ENCODE data around the gene HIVEP1.
"Not testable (repeated sequence)": the region's sequence is repeated elsewhere in the genome, so short reads cannot be mapped to it uniquely, and the experiment has no call there.

The HIVEP1 gene

DNA sequence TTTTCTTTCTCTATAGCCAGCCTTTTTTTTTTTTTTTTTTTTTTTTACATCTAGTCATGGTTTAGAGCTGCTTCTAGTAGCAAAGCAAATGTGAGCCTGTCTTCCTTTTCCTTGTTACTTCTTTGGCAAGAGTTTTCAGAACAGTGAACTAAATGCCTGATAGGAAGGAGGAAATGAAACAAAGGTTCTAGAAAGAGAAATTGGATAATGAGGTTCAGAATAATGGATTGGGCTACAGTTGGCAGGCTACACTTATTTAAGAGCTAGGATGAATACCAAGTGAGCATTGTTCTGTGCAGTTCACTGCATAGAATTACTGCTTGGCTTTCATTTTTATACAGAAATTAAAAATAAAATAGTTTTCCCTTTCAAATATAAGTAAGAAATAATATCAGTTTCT, 78.6 kb downstream of the HIVEP1 start:
- DNase-seq: no peak

DNA sequence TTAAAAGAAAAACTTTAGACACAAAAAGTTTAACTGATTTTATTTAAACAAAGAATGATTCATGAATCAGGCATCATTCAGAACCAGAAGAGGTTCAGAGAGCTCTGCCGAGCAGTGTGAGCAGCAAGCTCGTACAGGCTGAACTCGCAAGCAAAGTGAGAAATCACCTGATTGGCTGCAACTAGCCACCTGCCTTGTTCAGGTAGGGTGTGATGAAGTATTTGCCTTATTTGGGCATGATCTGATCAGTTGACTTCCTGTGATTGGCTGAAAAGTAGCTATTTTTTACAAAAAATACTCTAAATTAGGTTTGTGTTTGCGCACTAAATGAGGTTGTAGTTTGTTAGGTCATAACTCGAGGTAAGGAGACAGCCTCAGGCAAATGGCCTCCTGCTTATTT, 80.7 kb downstream of the HIVEP1 start:
- DNase-seq: no peak

DNA sequence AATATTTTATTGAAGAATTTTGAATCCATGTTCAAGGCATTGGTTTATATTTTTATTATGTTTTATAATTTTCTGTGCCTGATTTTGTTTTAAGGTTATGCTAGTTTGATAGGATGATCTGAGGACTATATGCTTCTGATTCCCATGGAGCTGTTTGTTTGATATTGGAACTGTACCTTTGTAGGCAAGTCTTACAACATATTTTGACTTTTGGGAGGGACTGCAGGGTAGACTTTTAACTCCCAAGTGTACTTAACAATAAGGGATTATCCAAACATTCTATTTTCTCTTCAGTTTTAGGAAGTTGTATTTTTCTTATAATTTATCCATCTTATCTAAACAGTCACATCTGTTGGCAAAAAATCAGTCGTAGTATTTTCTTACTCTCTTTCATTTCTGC, 82.6 kb downstream of the HIVEP1 start:
- no peak for DNase-seq

DNA sequence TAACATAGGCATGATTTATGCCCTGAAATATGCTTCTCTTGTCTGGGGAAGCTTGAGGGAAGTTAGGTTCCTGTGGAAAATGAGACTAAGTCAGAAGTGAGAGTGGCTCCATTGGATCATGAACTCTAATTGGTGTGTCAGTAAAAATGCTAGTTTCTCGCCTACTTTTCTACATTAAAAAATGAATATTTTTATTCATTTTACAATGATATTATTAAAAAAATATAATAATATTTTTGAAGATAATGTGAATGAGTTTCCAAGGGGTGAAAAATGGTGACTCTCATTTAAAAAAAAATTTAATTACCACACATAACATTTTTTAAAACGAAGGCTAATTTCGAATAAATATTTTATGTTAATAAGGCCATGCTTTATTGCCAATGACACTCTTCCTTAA, 84.2 kb downstream of the HIVEP1 start:
- DNase-seq: no peak

DNA sequence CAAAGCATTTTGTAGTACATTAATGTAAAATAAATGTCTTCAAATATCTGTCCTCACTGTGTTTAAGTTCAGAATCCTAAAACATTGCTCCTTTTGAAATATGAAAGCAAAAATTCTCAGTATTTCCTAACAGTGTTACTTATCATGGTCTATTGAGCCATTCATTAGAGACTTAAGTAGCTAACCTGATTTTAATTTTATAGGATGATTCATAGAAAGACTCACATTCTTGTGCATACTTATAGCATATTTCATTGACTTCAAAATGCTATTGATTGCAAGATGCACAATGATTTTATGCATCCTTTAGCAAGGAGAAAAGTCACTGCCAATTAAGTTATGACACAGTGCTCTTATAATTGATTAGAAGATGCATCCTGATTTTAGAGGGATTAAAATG, 85.7 kb downstream of the HIVEP1 start:
- no peak for DNase-seq

DNA sequence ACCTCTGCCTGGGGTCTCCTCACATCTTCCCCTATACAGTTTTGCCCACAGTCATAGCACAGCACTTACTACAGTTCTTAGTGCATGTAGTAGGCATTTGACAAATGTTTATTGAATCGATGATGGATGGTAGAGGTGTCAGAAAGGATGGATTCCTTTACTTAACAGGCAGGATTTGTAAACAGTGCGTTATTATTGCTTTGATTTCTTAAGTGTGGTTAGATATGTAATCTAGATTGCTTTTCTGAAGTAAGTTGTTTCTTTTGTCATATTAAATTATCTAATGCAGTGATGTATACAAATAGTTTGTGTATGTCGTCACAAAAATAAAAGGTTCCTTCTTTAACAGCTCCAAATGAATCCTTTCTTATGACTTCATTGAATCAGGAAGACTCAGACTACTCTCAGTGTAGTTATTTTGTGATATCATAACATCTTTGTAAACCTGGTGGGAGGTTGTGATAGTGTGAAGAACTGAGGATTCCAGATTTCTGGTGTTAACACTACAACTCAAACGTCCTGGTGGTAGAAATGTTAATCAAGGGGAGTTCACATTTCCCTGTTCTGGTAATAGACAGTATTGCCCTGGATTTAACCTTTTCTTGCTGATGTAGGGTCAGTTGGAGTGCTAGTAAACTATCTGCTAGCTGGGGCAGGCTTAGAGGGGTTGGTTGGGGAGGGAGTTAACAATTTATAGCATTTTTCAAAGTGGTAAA, 87.7 kb downstream of the HIVEP1 start:
- DNase-seq: no peak

DNA sequence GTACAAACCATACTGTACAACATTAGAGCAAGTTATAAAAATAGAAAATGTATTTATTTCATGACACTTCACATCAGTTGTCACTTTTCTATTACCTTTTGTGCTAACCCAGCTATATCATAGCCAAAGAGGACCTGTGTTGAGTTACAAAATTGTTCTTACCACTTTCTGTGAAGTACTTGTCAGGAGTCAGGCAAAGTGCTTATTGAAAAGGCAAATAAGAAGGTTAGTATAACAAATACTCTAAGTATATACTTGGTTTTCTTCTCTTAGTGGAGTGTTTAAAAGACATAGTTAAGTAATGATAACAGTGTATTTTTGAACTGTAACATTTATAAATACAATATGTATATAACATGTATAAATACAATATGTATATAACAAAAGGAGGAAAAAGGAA, 88.9 kb downstream of the HIVEP1 start:
- DNase-seq: no peak

DNA sequence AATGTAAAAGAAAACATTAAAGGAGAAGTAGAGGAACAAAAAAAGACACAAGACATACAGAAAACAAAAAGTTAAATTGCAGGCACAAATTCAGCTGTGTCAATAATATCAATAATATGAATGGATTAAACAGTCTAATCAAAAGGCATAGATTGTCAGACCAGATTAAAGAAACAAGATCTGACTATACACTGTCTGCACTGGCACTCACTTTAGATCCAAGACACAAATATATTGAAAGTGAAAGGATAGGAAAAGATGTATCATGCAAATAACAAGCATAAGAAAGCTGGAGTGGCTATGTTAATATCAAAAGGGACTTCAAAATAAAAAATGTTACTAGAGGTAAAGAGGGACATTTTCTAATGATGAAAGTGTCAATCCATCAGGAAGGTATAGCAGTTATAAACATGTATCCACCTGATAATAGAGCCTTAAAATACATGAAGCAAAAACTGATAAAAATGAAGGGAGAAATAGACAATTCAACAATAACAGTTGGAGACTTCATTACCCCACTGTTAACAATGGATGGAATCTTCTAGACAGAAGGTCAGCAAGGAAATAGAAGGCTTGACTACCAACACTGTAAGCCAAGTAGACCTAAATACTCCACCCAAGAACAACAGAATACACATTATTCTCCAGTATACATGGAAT, 89.7 kb downstream of the HIVEP1 start:
- DNase-seq: no peak

DNA sequence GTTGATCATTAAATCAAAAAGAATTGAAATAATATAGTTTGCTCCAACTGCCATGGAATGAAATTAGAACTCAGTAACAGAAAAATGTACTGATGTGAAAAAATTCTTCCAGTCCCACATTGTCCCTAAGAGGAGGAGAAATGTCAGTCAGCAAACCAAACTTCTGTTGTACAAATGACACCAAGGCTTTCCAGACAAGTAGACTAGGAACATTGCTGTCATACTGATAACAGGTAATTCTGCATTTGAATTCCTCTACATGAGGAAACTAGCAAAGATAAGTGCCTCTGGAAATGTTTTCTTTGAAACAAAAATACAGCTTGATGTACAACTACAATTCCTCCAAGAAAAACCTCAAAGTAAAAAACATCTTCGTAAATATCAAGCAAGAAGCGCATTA, 90.2 kb downstream of the HIVEP1 start:
- DNase-seq: no peak

DNA sequence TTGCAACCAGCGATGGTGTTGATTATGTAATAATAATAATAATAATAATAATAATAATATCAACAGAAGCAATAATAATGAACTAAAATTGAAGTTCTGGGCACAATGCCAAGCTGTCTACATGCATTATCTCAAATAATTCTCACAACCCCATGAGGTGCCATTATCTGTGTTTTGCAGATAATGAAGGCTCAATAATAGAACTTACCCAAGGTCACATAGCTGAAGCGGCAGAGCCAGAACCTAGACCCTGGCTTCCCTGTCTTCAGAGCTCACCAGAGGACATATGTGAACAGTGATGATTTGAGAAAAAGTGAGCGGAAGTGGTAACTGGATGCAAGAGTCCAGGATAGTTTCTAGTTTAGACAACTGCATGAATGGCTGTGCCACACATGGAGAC, 91.0 kb downstream of the HIVEP1 start:
- no peak for DNase-seq

DNA sequence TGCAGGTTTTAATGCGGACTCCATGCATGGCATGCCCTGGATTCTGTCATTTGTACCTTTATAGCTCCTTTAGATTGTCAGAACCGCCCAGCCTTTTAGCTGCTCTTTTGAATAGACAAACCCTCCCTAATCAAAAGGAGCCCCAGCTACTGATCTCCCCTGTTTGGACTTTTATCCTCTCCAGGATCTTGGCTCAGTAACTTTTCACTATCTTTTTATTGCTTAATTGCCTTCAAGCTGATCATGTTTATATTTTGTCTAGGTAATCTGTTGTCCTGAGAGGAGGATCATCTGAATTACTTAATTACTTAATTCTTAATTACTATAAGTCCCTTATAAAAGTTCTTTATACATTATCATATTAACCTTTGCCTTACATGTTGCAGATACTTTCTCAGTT, 93.2 kb downstream of the HIVEP1 start:
- no peak for DNase-seq

DNA sequence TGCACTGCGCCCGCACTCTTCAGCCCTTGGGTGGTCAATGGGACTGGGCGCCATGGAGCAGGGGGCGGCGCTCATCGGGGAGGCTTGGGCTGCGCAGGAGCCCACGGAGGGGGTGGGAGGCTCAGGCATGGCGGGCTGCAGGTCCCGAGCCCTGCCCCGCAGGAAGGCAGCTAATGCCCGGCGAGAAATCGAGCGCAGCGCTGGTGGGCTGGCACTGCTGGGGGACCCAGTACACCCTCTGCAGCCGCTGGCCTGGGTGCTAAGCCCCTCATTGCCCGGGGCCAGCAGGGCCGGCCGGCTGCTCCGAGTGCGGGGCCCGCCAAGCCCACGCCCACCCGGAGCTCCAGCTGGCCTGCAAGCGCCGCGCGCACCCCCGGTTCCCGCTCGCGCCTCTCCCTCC, 96.3 kb downstream of the HIVEP1 start:
- DNase-seq: not testable (repeated sequence)

DNA sequence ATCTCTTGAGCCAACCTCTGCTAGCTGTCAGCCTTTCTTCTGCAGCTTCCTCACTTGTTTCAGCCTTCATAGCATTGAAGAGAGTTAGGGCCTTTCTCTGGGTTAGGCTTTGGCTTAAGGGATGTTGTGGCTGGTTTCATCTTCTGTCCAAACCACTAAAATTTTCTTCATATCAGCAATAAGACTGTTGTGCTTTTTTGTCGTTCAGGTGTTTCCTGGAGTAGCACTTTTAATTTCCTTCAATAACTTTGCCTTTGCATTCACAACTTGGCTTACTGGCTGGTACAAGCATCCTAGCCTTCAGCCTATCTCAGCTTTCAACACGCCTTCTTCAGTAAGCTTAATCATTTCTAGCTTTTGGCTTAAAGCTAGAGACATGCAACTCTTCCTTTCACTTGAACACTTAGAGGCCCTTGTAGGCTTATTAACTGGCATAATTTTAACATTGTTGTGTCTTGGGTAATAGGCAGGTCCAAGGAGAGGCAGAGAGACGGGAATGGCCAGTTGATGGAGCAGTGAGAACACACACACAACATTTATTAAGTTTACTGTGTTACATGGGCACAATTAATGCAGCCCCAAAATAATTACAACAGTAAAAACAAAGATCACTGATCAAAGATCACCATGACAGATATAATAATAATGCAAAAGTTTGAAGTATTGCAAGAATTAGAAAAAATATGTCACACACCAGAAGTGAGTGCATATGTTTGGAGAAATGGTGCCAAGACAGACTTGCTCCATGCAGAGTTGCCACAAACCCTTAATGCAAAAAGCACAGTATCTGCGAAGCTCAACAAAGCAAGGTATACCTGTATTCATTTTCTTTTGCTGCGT, 98.6 kb downstream of the HIVEP1 start:
- DNase-seq: no peak

DNA sequence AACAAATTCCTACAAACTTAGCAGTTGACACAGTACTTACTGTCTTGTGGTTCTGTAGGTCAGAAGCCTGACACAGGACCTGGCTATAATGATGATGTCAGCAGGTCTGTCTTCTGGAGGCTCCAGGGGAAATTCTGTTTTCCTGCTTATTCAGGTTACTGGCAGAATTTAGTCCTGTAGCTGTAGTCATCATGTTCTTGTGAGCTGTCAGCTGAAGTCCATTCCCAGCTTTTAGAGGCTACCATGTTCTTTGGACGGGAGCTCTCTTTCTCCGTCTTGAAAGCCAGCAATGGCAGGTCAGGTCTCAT, 99.2 kb downstream of the HIVEP1 start:
- no peak for DNase-seq

DNA sequence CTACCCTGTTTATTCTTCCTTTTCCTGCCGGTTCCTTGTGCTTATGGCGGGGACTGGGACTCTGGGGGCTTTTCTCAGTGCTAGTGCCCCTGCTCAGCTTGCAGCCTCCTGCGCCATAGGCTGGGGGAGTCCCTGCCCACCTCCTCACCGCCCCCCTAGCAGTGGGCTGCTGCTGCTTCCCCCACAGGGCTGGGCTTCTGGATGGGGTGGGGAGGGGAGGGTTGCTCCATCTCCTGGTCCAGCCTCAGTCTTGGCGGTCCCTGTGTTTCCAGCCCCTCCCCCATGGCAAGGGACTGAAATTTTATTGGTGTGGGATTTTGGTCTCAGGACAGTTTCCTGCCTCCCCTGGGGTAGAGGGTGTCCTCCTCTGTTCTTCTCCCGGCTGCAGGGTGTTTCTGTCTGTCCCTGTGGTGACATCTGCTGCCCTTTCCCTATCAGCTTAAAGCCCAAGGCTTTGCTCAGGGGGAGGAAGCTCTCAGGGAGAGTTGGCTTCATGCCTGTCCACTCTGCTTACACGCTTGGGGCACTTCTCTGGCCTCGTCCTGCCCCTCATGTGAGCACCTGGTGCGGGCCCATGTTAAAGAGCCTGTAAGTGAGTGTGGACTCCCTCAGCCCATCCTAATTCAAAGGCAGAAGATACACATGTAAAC, 100.6 kb downstream of the HIVEP1 start:
- no peak for DNase-seq

DNA sequence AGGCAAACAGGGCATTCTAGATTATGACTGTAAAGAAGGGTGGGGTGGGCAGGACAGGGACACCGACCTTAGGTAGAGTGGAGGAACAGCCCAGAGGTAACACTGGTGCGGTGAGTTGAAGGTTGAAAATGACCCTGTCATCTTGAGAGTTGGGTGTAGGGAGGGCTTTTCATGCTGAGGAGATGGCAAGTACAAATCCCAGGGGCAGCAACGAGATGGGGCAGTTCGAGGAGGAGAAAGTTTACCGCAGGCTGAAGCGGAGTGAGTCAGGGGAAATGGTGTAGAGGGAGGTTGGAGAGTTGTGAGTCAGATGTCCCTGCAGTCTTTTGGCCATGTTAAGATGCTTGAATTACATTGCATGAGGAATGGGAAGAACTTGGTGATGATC, 101.1 kb downstream of the HIVEP1 start:
- no peak for DNase-seq

DNA sequence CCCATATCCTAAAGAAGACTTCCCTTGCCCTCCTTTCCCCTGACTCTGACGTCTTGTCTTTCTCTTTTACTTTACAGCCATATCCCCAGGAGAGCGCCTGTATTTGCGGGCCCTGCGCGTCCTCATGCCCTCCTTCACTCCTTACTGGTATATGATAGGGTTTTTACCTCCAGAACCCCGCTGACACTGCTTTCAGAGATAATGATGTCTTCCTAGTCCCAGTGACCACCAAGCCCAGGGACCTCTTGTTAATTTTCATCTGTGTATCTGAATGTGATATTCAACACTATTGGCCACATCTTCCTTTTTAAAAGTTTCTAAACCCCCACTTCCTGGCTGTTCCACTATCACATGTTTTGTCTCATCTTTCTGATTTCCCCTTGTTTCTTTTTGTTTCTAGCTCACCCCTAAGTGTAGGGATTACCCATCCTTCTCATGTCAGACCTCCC, 102.0 kb downstream of the HIVEP1 start:
- no peak for DNase-seq

DNA sequence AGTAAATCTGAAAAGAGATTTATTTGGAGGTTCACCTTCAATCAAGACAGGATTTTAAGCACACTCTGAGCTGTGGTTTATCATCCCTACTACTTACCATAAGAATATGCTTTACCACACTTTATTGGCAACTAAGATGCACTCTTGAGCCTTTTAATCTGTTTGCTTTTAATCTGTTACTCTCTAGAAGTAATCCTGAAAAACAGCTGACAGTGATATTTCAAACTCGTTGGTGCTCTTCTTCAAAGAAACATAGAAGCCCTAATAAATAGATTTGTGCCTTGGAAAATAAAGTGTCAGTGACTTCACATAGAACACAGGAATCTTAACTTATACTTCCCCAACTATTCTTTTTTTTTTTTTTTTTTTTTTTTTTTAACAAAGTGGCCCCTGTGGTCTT, 102.9 kb downstream of the HIVEP1 start:
- no peak for DNase-seq

DNA sequence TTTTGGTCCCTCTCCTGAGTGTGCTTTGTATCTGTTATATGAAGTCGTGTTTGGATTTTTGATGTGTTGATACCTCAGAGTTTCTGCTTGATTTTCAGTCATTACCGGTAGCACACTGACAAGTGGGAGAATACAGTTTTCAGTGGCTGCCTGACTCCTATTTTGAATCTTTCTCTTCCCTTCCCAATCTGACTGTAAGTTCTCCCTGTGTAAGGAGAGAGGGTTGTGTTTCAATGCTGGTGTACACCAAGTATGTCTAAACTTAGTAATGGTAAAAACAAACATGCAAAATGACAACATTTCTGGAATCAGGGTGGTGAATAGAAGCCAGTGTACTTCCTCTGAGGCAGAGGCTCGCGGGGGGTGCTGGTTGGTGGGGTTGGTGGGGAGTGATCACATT, 103.4 kb downstream of the HIVEP1 start:
- no peak for DNase-seq

DNA sequence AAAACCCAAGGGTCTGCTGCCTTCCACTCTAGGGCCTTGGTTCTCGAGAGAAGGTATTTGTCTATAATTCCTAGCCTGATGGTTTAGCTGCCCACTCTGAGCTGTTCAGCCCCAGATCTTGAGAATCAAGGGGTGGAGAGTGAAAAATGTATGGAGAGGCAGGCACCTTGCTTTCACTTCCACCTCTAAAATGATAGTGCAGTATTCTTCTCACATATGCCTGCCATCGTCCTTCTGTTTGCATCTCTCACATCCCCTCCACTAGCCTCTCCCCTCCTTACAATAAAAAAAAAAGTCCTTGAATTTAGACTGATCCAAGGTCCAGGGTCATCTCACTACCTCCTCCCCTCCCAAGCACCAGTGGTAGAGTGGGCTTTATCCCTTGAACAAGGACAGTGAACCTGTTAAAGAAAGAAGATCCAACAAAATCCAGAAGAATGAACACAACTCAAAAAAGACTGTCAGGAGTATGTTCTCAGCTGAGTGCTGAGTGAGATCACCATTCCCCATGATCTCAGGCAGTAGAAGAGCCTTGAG, 104.2 kb downstream of the HIVEP1 start:
- DNase-seq: no peak

DNA sequence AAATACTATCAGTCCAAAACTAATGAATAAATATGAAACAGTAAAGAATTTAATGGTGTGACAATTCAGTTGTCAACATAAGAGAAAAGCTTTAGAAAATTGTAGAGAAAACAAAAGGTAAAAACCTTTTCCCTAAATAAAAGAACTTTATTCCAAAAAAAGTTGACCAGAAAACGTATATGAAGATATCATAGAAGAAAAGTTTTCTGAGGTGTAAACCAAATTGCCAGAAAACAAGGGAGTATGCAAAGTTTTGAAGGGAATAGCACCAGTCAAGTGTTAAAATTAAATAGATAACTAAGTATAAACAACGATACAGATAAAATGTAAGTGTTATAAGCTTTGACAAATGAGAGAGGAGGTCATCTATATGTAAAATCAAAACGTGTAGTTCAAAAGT, 104.9 kb downstream of the HIVEP1 start:
- no peak for DNase-seq

DNA sequence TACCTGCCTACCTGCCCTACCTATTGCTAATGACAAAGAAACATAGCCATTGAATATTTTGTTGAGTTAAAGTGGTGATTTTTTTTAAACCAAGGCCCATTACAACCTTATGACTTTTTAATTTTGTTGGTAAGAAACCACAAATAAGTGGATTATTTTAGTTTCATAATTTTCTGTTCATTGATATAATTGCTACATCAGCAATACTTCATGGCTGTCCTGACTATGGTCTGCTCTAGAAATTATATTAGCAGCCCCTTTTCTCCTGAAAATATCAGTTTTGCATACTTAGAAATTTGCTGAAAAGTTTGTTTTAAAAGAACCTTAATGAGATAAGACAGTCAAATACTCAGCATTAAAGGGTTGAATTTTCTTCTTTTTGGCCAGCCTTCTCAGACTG, 106.5 kb downstream of the HIVEP1 start:
- no peak for DNase-seq

DNA sequence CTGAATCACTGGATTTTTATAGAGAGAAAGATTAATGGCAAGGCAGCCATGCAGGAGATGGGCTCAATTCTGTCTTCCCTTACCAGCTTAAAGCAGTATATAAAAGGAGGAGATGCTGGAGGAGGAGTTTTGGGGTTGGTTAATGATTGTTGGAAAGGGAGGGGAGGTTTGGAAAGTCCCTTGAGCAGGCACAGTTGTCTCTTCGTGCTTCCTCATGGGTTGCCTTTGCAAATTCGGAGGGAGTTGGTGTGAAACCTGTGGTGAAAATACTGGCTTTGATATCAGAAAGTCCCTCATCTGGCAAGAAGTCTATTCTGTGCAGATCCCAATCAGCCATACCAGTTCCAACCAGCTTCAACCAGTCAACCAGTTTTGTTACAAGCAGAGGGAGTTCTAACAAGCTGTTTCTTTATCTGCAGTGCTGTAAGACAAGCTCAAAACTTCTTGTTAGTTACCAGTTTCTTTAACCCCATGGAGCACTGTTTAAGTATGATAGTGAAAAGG, 107.0 kb downstream of the HIVEP1 start:
- no peak for DNase-seq

Measured in activated CD8-positive, alpha-beta memory T cell treated with anti-CD3 and anti-CD28 coated beads, Interleukin-2, amount 50 U/mL, for 48 hours (primary cell).